Measurements from ENCODE around the gene CPB2.

CPB2 gene

DNA sequence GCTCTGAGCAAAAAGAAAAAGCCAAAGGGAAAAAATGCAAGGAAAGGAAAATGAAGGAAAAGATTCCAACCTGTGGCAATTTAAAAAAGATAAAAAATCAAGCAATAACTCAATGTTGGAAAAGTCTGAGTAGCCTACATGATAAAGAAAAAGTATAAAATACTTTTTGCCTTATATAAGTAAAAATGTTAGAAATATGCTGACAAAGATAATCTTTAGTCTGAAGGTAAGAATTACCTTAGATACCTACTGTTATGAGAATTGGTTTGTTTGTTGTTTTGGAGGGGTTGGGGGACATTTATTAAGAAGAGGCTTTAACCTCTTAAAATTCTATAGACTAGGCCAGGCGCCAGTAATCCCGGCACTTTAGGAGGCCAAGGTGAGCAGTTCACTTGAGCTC is 29.7 kb upstream of the CPB2 start:
- Mint-ChIP-seq H3K9me3 (no peaks in the 10 kb centered on the region), H3K4me3 (no peak overlapping the region), H3K4me1 (peaks cover 22% of the 10 kb centered on the region), H3K27ac (peak overlapping the region; percentile 2 to 4), H3K27me3 (no peaks in the 10 kb centered on the region)
- ATAC-seq (no peak), DNase-seq (no peak)

- no peaks in the 10 kb centered on the region for H3K9me3 Mint-ChIP-seq
- H3K27ac Mint-ChIP-seq: peak overlapping the region; percentile 5 to 77
- peaks cover 29% of the 10 kb centered on the region for H3K4me1 Mint-ChIP-seq
- no peaks in the 10 kb centered on the region for H3K27me3 Mint-ChIP-seq
- no peak for DNase-seq
- no peak for ATAC-seq
- no peak overlapping the region for H3K4me3 Mint-ChIP-seq
Measured at GRCh38 chr13:46132109-46132508, 27.3 kb upstream of the CPB2 start.

DNA sequence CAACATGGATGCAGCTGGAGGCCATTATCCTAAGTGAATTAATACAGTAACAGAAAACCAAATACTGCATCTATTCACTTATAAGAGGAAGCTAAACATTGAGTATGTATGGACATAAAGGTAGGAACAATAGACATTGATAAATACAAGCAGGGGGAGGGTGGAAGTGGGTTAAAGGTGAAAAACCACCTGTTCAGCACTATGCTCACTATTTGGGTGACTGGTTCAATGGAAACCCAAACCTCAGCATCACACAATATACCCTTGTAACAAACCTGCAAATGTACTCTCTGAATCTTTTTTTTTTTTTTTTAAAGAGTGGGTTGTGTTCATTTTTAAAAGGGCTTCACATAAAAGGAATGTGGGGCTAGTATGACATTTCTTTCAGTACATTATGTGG is 26.9 kb upstream of the CPB2 start:
- Mint-ChIP-seq H3K4me3 (no peak overlapping the region), H3K4me1 (peaks cover 33% of the 10 kb centered on the region), H3K27me3 (no peaks in the 10 kb centered on the region), H3K27ac (peak overlapping the region in 1 of 2 donors; percentile 5), H3K9me3 (no peaks in the 10 kb centered on the region)
- no peak for DNase-seq
- ATAC-seq: no peak

DNA sequence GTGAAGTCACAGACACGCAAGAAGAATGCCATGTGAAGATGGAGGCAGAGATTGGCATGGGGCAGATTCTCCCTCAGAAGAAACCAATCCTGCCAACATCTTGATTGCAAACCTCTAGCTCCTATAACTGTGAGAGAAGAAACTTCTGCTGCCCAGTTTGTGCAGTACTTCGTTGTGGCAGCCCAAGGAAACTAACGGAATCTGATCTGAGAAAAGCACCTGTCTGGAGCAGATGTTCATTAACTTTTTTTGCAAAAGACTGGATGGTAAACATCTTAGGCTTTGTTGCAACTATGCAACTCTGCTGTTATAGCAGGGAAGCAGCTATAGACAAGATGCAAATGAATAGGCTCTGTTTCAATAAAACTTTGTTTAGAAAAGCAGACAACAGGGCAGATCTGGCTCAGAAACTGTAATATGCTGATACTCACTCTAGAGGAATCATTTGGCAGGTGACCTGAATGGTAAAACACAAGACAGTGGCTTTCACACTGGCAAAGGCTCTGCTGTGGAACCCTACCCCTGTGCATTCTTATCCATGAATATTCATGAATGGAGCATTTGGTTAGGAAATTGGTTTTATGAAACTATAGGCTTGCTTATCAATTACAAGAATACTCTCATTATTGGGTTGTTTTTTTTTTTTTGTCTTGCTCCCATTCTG is 25.3 kb upstream of the CPB2 start:
- DNase-seq: no peak
- no peak for ATAC-seq
- Mint-ChIP-seq H3K27ac (peak overlapping the region in 1 of 2 donors; percentile 14), H3K27me3 (no peaks in the 10 kb centered on the region), H3K9me3 (no peaks in the 10 kb centered on the region), H3K4me1 (peaks cover 38% of the 10 kb centered on the region), H3K4me3 (no peak overlapping the region)

DNA sequence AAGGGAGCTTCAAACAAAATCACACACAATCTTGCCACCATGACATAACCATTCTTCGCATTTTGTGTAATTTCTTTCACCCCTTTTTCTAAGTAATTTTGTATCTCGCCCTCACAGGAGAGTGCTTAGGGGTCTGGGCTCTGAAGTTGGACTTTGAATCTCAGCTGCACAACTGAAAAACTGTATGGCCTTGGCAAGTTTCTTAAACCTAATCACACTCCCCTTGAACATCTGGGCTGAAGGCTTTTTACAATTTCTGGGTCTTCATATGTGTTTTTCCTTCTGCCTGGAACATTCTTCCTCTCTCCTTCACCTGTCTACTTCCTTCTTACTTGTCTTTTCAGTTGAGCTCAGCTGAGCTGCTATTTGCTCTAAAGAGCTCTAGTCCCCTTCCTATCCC is 24.3 kb upstream of the CPB2 start:
- no peak for ATAC-seq
- H3K4me3 Mint-ChIP-seq: no peak overlapping the region
- H3K27ac Mint-ChIP-seq: no peak overlapping the region
- no peak for DNase-seq
- peaks cover 48% of the 10 kb centered on the region for H3K4me1 Mint-ChIP-seq
- H3K9me3 Mint-ChIP-seq: no peaks in the 10 kb centered on the region
- H3K27me3 Mint-ChIP-seq: no peaks in the 10 kb centered on the region

DNA sequence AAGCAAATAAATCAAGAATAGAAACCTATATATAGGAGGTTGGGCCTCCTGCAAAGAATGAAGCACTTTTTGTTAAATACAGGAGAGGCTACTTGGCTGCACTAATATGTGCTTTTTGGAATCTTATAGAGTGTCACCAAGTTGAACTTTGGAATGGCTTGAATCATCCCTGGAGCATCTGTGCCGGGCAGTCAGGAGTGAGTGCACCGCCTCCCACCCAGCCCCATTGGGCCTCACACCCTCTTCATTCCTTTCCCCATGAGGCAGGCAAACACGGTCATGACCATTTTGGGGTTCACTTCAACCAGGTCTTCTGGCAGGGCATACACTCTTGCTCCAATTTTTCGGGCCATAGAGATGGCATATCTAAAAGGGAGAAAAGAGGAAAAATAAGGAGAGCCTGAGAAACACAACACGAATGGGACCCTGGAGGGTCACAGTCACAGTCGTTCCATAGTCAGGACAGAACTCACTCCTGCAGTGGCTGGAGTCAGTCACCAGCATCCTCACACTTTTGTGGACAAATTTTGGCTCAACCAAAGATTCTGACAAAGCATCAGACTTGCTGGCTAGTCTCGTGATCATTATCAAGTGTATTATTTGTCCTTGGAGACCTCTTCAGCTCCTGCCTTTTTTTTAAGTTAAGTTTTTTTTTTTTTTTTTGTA is 22.7 kb upstream of the CPB2 start:
- no peak overlapping the region for H3K4me3 Mint-ChIP-seq
- H3K27ac Mint-ChIP-seq: peak overlapping the region in 1 of 2 donors; percentile 43
- H3K4me1 Mint-ChIP-seq: peaks cover 44% of the 10 kb centered on the region
- no peak for ATAC-seq
- no peak for DNase-seq
- H3K9me3 Mint-ChIP-seq: no peaks in the 10 kb centered on the region
- H3K27me3 Mint-ChIP-seq: no peaks in the 10 kb centered on the region

GRCh38 chr13:46126552-46127357 is 21.9 kb upstream of the CPB2 start:
- H3K4me3 Mint-ChIP-seq: no peak overlapping the region
- DNase-seq (peak; percentile 64 to 66), ATAC-seq (peak; percentile 84)
- peaks cover 46% of the 10 kb centered on the region for H3K4me1 Mint-ChIP-seq
- peak overlapping the region in 1 of 2 donors; percentile 49 for H3K27ac Mint-ChIP-seq
- H3K9me3 Mint-ChIP-seq: no peaks in the 10 kb centered on the region
- no peaks in the 10 kb centered on the region for H3K27me3 Mint-ChIP-seq

DNA sequence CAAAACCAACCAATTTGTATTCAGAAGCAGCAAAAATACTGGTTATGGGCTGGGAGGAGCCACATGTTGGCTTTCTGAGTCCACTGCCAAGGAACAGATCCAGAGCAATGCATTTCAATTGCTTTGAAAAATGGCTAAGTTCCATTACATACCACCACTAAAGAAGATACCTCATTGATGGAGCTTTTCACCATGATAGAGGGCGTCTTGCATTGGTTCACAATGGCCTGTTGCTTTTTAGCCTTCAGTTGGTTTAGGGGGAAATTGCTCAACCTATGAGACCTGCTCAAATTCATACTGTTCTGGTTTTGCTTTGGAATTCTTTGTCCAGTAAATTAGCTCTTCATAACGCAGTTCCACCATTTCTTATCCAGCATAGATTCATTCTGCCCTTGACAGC is 21.2 kb upstream of the CPB2 start:
- DNase-seq (no peak), ATAC-seq (no peak)
- Mint-ChIP-seq H3K9me3 (no peaks in the 10 kb centered on the region), H3K27ac (peak overlapping the region in 1 of 2 donors; percentile 14), H3K4me3 (no peak overlapping the region), H3K27me3 (no peaks in the 10 kb centered on the region), H3K4me1 (peaks cover 49% of the 10 kb centered on the region)

GRCh38 chr13:46124967-46125933 is 20.4 kb upstream of the CPB2 start:
- ATAC-seq (no peak), DNase-seq (no peak)
- Mint-ChIP-seq H3K27me3 (no peaks in the 10 kb centered on the region), H3K4me3 (peak overlapping the region in 1 of 2 donors; percentile 32), H3K27ac (peak overlapping the region; percentile 36), H3K4me1 (peaks cover 49% of the 10 kb centered on the region), H3K9me3 (no peaks in the 10 kb centered on the region)

- H3K9me3 Mint-ChIP-seq: no peaks in the 10 kb centered on the region
- peak; percentile 29 for ATAC-seq
- DNase-seq: peak in 1 of 2 donors; percentile 33
- H3K27me3 Mint-ChIP-seq: no peaks in the 10 kb centered on the region
- H3K4me3 Mint-ChIP-seq: no peak overlapping the region
- H3K4me1 Mint-ChIP-seq: peaks cover 53% of the 10 kb centered on the region
- H3K27ac Mint-ChIP-seq: peak overlapping the region in 1 of 2 donors; percentile 31
Measured at GRCh38 chr13:46124531-46124966, 19.7 kb upstream of the CPB2 start.

DNA sequence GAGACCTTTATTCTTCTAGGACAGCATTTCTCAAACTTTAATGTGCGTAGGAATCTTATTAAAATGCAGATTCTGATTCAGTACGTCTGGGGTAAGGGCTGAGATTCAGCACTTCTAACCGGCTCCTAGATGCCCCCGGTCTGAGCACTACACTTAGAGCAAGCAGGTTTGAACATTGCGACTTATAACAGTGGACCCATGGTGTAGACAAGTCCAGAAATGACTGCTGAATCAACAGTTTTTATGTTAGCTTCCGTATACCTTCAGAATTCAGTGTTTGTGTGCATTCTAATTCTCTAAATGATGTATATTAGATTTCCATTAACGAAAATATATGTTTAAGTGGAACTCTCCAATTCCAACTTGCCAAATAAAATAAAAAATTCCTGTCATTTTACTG is 17.5 kb upstream of the CPB2 start:
- H3K27ac Mint-ChIP-seq: peak overlapping the region in 1 of 2 donors; percentile 45
- H3K4me1 Mint-ChIP-seq: peaks cover 50% of the 10 kb centered on the region
- DNase-seq (no peak), ATAC-seq (no peak)
- no peaks in the 10 kb centered on the region for H3K27me3 Mint-ChIP-seq
- no peak overlapping the region for H3K4me3 Mint-ChIP-seq
- no peaks in the 10 kb centered on the region for H3K9me3 Mint-ChIP-seq

GRCh38 chr13:46121597-46122163 is 16.8 kb upstream of the CPB2 start:
- Mint-ChIP-seq H3K27me3 (no peaks in the 10 kb centered on the region), H3K4me1 (peaks cover 44% of the 10 kb centered on the region), H3K4me3 (no peak overlapping the region), H3K27ac (peak overlapping the region in 1 of 2 donors; percentile 2), H3K9me3 (no peaks in the 10 kb centered on the region)
- ATAC-seq: no peak
- DNase-seq: no peak

DNA sequence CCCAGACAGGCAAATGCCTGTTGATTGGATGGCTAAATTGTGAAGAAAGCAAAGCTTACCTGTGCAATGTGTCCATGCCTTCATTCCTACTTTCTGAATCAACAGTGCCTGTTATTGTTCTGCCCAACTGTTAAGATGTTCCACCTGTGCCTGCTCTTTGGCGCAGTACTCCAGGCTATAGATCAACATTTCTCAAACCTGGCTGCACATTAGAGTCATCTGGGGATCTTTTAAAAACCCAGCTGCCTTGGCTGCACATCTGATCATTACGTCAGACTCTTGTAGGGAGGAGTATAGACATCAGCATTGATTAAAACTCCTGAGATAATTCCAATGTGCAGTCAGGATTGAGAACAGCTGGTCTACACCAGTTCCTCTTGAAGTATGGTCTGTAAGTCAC is 16.2 kb upstream of the CPB2 start:
- H3K4me1 Mint-ChIP-seq: peaks cover 37% of the 10 kb centered on the region
- ATAC-seq (no peak), DNase-seq (no peak)
- H3K27me3 Mint-ChIP-seq: no peaks in the 10 kb centered on the region
- no peak overlapping the region for H3K4me3 Mint-ChIP-seq
- H3K27ac Mint-ChIP-seq: no peak overlapping the region
- H3K9me3 Mint-ChIP-seq: no peaks in the 10 kb centered on the region

DNA sequence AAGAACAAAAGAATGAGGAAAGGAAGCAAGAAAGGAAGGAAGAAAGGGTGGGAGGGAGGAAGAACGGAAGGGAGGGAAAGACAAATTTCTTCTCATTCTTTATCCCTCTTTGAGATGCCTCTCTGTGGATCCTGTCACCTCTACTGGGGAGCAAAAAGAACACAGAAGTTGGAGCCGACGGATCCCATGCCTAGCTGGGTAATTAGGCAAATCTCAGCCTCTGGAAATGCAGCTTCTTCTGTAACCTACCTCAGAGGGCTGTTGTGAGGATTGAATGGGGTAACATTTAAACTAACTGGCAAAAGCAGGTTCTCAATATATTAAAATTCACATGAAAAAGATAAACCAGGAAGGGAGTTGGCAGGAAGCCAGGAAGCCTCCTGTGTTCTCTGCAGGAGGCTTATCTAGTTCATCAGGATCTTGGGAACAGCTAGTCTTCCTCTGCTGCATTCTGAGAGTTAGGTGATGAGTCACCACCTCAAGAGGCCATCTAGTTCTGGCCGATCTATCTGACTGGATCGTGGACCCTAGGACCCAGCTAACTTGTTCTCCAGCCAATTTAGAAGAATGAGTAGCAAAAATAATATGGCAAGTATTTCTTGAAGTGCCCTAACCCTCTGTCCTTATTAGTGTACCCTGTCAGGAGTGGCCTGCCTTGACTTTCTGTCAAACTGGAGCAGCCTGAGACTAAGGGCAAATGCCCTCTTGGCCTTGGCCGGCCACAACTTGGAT is 15.2 kb upstream of the CPB2 start:
- H3K27ac Mint-ChIP-seq: no peak overlapping the region
- no peaks in the 10 kb centered on the region for H3K27me3 Mint-ChIP-seq
- ATAC-seq: no peak
- no peak overlapping the region for H3K4me3 Mint-ChIP-seq
- no peaks in the 10 kb centered on the region for H3K9me3 Mint-ChIP-seq
- no peak for DNase-seq
- H3K4me1 Mint-ChIP-seq: peaks cover 27% of the 10 kb centered on the region

Data from stimulated activated naive CD8-positive, alpha-beta T cell treated with anti-CD3 and anti-CD28 coated beads, Interleukin-15, amount 100 ng/mL, for 72 hours (primary cell).